D721Med (cell line): ENCODE data around the gene SIGLEC6.

ENCODE experiments used
- DNase-seq: peaks from one replicate; pipeline ENCODE4 v3.0.0; 2011; ENCODE audit warnings: low spot score; ENCODE audit not compliant: insufficient read length
- FAIRE-seq: peaks from 2 replicates; lab custom pipeline; 2011; peaks lifted over from hg19 to GRCh38; lab: Jason Lieb, UNC
- CTCF ChIP-seq: IDR thresholded peaks from 2 replicates; pipeline ENCODE4 v1.5.1; 2012; ENCODE audit warnings: mild to moderate bottlenecking, control low read depth; ENCODE audit not compliant: insufficient read depth; ENCODE audit errors: missing control alignments

The SIGLEC6 gene

DNA sequence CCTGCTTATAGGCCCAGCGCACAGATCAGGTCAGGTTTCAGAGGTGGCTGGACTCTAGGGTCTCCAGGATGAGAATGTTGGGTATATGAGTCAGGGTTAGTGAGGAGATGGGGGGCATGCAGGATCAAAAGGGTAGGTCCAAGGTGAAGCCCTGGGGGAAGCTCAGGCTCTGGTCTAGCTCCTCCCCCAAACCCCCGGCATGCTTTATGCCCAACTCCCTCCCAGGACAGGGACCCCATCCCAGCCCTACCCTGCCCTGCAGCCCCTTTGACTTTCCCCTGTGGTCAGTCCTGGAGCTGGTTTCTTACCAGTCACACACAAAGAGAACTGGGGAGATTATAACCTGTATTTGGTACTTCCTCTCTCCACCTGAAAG, 62.9 kb downstream of the SIGLEC6 start:
- FAIRE-seq (no peak), DNase-seq (no peak)
- TF ChIP-seq CTCF: no peak

GRCh38 chr19:51467864-51468544, 63.5 kb downstream of the SIGLEC6 start:
- no peak for TF ChIP-seq CTCF
- no peak for FAIRE-seq
- no peak for DNase-seq
